ENCODE results near the gene ATAD2B.

The ATAD2B gene

GRCh38 chr2:23705771-23706612 lies 220.9 kb downstream of the ATAD2B start:
- no peak for DNase-seq (ENCODE audit: low read depth in 1 of 2, low spot score in 1 of 2)

- DNase-seq (ENCODE audit: low read depth in 1 of 2, low spot score in 1 of 2): no peak
Observed at GRCh38 chr2:23703583-23704385, 223.1 kb downstream of the ATAD2B start.

GRCh38 chr2:23703037-23703582 lies 223.8 kb downstream of the ATAD2B start:
- DNase-seq (ENCODE audit: low read depth in 1 of 2, low spot score in 1 of 2): no peak

DNA sequence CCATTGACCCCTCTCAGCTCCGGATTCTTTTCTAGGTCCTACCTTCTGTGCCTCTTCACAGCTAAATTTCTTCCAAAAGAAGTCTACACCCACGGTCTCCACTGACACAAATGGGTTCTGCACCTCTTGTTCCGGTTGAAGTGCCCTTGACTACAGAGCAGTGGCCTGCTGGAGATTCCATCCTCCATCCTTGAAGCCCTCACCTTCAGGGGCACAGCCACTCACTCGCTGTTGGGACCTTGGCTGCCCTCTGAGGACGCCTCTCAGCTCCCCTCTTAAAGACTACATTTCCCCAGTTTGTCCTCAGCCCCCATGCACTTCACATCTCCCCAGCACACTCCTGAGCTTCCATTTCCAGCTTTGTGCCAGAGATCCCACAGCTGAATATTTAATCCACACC lies 226.3 kb downstream of the ATAD2B start:
- no peak for DNase-seq (ENCODE audit: low read depth in 1 of 2, low spot score in 1 of 2)

DNA sequence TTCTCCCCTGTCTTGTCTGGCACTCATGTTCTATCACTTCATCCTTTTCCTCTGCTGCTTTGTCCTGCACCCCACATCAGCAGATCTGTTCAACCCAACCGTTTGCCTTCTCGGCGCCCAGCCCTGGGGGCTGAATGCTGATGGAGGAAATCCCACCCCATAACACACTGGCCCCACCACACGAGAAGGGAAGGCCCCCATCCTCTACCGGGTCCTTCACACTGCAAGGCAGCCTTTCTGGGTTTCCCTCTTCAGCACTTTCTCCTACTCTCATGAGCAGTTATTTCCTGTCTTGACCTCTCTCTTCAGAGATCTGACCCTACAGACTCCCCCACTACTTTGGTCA lies 227.4 kb downstream of the ATAD2B start:
- no peak for DNase-seq (ENCODE audit: low read depth in 1 of 2, low spot score in 1 of 2)

DNA sequence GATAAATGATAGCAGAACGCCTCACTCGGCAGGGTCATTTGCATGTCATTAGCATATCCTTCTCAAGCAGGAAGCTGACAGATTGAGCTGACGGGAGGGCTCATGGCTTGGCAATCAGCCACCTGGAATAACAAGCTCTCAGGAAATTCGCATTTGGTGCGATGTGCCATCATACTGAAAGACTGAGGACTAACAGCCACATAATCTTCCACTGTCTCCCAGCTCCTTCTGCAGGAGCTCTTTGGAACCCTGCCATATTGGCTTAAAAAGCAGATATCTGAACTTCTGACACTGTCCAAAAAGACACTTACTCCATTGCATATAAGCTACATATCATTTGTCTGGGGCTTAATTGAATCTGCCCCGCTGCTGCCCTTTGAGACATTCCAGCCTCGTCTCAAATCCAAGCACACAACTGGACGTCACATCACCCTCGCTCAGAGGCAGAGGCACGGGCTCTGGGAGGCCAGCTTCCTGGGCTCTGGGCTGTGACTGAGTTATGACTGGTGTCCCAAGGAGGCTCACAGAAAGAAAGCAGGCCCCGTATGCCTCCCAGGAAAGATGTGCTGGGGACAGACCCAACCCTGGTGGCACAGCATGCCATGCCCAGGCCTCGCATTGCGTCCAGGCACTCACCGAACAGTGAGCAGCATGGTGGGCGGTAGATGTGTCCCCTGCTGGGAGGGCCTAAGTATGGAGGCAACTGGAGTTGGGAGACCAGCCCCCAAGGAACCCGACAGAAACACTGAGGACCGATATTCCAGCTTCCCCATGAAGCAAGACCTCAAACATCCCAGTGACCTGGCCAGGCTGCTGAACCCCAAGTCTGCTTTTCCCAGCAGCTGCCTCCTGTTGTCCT lies 228.0 kb downstream of the ATAD2B start:
- no peak for DNase-seq (ENCODE audit: low read depth in 1 of 2, low spot score in 1 of 2)

All from activated CD4-positive, alpha-beta T cell treated with anti-CD3 and anti-CD28 coated beads, Interleukin-2, amount 50 U/mL, for 24 hours (primary cell).